Measurements from ENCODE around the gene MX1. TPM values are rescaled to one million over a fixed set of nuclear protein-coding genes. Genes with fewer than 3 reads are reported as not detected.
A peak's percentile ranks its signal among the peaks of the same experiment; 100 is the strongest.

MX1 gene
- total RNA-seq, result 10 to 100 TPM; 82.3 to 86.3 TPM
- 48.3 TPM for polyA plus RNA-seq (2013, experiment 1 of 2)
- 51.9 TPM for polyA plus RNA-seq (2013, experiment 2 of 2)
- total RNA-seq, result 22.1 to 2,664 (median 119) reads per million in 172 experiments

GRCh38 chr21:41425954-41426675 lies at the start of gene MX1:
MX1 (plus strand) TSS chr21:41426239; CDS start chr21:41432071, 5,832 bp downstream.
- Histone ChIP-seq H3K36me3 (ENCODE audit: insufficient read depth, low read length) (peaks cover 25% of the 10 kb centered on the region), H3K9me3 (ENCODE audit: control insufficient read depth in 1 of 2, insufficient read depth in 1 of 2, low read length in 2 of 2) (no peaks in the 10 kb centered on the region), H3K27me3 (ENCODE audit: control insufficient read depth in 1 of 2, insufficient read depth in 2 of 2, low read length in 2 of 2) (no peaks in the 10 kb centered on the region), H3K4me1 (ENCODE audit: insufficient read depth, low read length) (peaks cover 28% of the 10 kb centered on the region), H3K4me3 (ENCODE audit: low read length) (peak within 1 kb of the TSS; percentile 96), H3K27ac (ENCODE audit: low read depth in 1 of 2, low read length in 2 of 2) (peak within 1 kb of the TSS; percentile 30 to 62)
- intact Hi-C loops (cut with DNase I, micrococcal nuclease), result loop anchor here in 1 of 2 experiments (2.0 kb wide), 1 partner anchor 63 kb away; the partner anchor contains the start of gene MX2
- no peaks in the 10 kb centered on the region for H3K9me3 Mint-ChIP-seq
- H3K4me3 Mint-ChIP-seq, result peak within 1 kb of the TSS; percentile 99
- CTCF ChIA-PET, result interaction anchor here (4.7 kb wide), 1 partner anchor 143 kb away, joined by 16 read pairs; no protein-coding TSS in a partner anchor
- ATAC-seq (ENCODE audit: poor library complexity) (peak; percentile 98), DNase-seq (peak; percentile 84 to 99 (median 89))
- no peak for TF ChIP-seq CTCF (IDR thresholded peaks at IDR 0.05)
- H3K27ac Mint-ChIP-seq, result peak within 1 kb of the TSS; percentile 95
- no peaks in the 10 kb centered on the region for H3K27me3 Mint-ChIP-seq
- H3K36me3 Mint-ChIP-seq (ENCODE audit: low read depth), result peaks cover 43% of the 10 kb centered on the region
- POLR2A ChIA-PET, result interaction anchor here (0.6 to 6.1 kb wide), 16 partner anchors 9 to 143 kb away, joined by 3 to 87 read pairs (median 4); partner anchors contain the start of gene MX2
- peaks cover 70% of the 10 kb centered on the region for H3K4me1 Mint-ChIP-seq (ENCODE audit: low read depth)

- Mint-ChIP-seq H3K4me3 (no peak overlapping the region), H3K9me3 (no peaks in the 10 kb centered on the region), H3K27ac (peak overlapping the region; percentile 76), H3K4me1 (ENCODE audit: low read depth) (peaks cover 16% of the 10 kb centered on the region), H3K27me3 (no peaks in the 10 kb centered on the region), H3K36me3 (ENCODE audit: low read depth) (peaks cover 89% of the 10 kb centered on the region)
- ChIA-PET CTCF (interaction anchor here (1.5 kb wide), 1 partner anchor 94 kb away, joined by 4 read pairs; no protein-coding TSS in a partner anchor), POLR2A (interaction anchor here (1.1 kb wide), 1 partner anchor 49 kb away, joined by 3 read pairs; no protein-coding TSS in a partner anchor)
- intact Hi-C loops (cut with DNase I, micrococcal nuclease), result loop anchor here in 1 of 2 experiments (10.0 kb wide), 1 partner anchor 53 kb away; no protein-coding TSS in a partner anchor
- DNase-seq (no peak), ATAC-seq (ENCODE audit: poor library complexity) (no peak)
- Histone ChIP-seq H3K4me3 (ENCODE audit: low read length) (no peak overlapping the region), H3K27me3 (ENCODE audit: control insufficient read depth in 1 of 2, insufficient read depth in 2 of 2, low read length in 2 of 2) (no peaks in the 10 kb centered on the region), H3K27ac (ENCODE audit: low read depth in 1 of 2, low read length in 2 of 2) (no peak overlapping the region), H3K4me1 (ENCODE audit: insufficient read depth, low read length) (peaks cover 20% of the 10 kb centered on the region), H3K9me3 (ENCODE audit: control insufficient read depth in 1 of 2, insufficient read depth in 1 of 2, low read length in 2 of 2) (no peaks in the 10 kb centered on the region), H3K36me3 (ENCODE audit: insufficient read depth, low read length) (peaks cover 85% of the 10 kb centered on the region)
- no peak for TF ChIP-seq CTCF (IDR thresholded peaks at IDR 0.05)
These were observed 48.3 kb upstream of the MX1 start for GRCh38 chr21:41377715-41378114.

- no peaks in the 10 kb centered on the region for H3K27me3 ChIP-seq (ENCODE audit: control insufficient read depth in 1 of 2, insufficient read depth in 2 of 2, low read length in 2 of 2)
- ATAC-seq (ENCODE audit: poor library complexity), result no peak
- peaks cover 85% of the 10 kb centered on the region for H3K36me3 ChIP-seq (ENCODE audit: insufficient read depth, low read length)
- H3K4me3 ChIP-seq (ENCODE audit: low read length), result no peak overlapping the region
- Mint-ChIP-seq H3K4me3 (no peak overlapping the region), H3K27ac (no peak overlapping the region), H3K36me3 (ENCODE audit: low read depth) (peaks cover 91% of the 10 kb centered on the region), H3K4me1 (ENCODE audit: low read depth) (peaks cover 9% of the 10 kb centered on the region), H3K27me3 (no peaks in the 10 kb centered on the region), H3K9me3 (no peaks in the 10 kb centered on the region)
- ChIA-PET CTCF (interaction anchor here (1.5 kb wide), 1 partner anchor 96 kb away, joined by 4 read pairs; no protein-coding TSS in a partner anchor), POLR2A (no interaction called here)
- TF ChIP-seq CTCF (IDR thresholded peaks at IDR 0.05), result no peak
- intact Hi-C loops (cut with DNase I, micrococcal nuclease), result loop anchor here in 1 of 2 experiments (10.0 kb wide), 1 partner anchor 54 kb away; no protein-coding TSS in a partner anchor
- H3K4me1 ChIP-seq (ENCODE audit: insufficient read depth, low read length), result peaks cover 10% of the 10 kb centered on the region
- H3K27ac ChIP-seq (ENCODE audit: low read depth in 1 of 2, low read length in 2 of 2), result no peak overlapping the region
- no peak for DNase-seq
- H3K9me3 ChIP-seq (ENCODE audit: control insufficient read depth in 1 of 2, insufficient read depth in 1 of 2, low read length in 2 of 2), result no peaks in the 10 kb centered on the region
These were observed 47.2 kb upstream of the MX1 start for GRCh38 chr21:41378849-41379248.

Data from CD4-positive, alpha-beta T cell (primary cell).